GM19438 (cell line): ENCODE measurements around the gene NUDT19.
"Not testable (repeated sequence)": the region's sequence is repeated elsewhere in the genome, so short reads cannot be mapped to it uniquely, and the experiment has no call there.

Experiments
- ATAC-seq: cut with Tn5 transposase; IDR thresholded peaks from one replicate; pipeline ENCODE4 v1.9.1; 2021; ENCODE audit warnings: low read depth; ENCODE audit not compliant: unreplicated experiment

NUDT19 gene

DNA sequence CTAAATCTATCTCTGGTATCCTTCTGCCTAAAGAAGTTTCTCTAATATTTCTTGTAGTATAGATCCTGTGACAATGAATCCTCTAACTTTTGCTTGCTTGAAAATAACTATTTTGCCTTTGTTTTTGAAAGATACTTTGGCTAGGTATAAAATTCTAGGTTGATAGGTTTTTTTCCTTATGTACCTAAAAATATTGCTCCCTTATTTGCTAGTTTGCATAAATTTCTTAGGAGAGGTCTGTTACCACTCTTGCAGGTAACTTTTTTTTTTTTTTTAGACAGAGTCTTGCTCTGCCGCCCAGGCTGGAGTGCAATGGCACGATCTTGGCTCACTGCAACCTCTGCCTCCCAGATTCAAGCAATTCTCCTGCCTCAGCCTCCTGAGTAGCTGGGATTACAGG lies 12.4 kb downstream of the NUDT19 start:
- ATAC-seq: not testable (repeated sequence)

DNA sequence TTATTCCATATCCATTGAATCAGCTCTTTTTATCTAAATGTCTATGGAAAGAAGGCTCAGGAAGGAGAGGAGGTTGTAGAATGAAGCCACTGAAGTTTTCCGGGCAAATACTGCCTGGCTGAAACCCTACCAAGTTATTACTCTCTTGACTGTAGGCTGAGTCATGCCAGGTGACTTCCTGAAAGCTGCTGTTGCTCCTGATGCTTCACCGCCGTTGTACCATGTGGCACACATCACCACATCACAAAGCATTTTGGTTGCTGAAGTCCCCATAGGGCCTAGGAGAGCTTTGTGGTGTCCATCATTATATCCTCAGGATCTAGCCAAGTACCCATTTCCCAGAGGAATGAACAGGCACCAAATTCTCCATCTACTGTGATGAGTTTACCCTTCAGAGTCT lies 16.8 kb downstream of the NUDT19 start:
- ATAC-seq: no peak

DNA sequence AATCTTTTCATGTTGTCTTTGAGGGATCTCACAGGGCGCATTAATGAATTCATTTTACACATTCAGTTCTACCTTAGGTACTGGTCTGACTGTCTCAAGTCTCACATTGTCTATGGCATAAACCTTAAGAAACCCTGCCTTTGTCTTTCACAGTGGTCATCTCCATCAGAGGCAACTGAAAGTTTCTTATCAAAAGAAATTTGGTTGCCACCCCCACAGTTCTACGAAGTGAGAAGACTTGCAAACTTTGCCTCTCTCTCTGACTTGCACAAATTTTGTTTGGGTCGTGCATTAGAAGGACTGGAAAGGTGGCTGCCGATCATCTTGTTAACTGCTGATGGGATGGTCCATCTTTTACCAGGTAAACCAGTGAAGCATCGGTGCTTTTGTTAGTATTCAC lies 17.4 kb downstream of the NUDT19 start:
- no peak for ATAC-seq

DNA sequence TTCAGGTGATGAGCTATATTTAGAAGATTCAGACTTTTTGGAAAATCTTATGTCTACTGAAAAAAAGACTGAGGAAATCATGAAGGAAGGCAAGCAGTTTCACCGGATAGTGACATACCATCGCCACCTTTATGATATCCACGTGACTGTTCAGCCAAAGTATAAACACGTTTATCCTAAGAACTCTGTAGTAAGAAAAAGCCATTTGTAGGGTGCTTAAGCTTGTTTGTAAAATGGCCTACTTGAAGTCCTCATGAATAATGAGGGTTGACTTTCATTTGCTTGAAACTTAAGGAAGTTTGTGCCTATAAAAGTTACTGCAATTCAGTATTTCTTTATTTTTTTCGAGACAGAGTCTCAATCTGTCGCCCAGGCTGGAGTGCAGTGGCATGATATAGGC lies 20.1 kb downstream of the NUDT19 start:
- ATAC-seq: no peak

DNA sequence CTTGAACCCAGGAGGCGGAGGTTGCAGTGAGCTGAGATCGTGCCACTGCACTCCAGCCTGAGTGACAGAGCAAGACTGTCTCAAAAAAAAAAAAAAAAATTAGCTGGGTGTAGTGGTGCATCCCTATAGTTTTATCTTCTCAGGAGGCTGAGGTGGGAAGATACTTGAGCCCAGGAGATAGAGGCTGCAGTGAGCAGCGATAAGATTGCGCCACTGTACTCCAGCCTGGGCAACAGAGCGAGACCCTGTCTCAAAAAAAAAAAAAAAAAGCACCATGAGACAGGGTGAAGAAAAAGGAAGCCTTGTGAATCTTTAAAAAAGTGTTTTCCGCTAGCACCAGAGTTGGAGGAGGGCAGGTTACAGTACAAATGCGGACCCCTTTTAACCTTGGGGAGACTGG lies 24.6 kb downstream of the NUDT19 start:
- ATAC-seq: not testable (repeated sequence)

DNA sequence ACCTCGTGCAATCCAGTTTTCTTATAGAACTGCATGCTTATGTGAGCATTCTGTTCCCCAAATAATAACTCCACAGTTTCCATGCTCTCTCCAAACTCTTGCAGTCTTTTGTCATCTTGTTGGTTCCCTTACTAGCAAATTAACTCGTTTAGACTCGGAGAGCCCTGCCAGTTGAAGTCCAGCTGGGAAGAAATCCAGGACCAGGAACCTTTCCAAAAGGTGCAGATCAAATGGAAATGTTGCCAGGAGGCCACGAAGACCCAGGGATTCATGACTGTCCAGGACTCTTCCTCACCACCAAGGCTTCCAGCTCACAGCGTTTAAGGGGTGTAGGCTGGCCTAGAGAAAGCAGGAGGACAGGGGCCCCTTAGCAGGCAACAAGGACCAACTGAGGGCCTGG lies 25.9 kb downstream of the NUDT19 start:
- ATAC-seq: no peak

DNA sequence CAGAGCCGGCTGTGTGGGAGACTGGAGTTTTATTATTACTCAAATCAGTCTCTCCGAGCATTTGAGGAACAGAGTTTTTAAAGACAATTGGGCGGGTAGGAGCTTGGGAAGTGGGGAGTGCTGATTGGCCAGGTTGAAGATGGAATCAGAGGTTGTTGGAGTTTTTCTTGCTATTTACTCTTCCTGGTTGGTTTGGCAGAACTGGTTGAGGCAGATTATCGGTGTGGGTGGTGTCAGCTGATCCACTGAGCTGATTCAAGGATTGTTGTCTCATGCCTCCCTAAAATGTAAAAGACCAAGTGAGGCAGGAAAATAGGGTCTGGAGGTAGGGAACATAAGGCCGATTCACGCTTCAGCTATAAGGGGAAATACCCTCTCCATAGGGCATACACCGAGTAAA lies 26.7 kb downstream of the NUDT19 start:
- ATAC-seq: no peak

DNA sequence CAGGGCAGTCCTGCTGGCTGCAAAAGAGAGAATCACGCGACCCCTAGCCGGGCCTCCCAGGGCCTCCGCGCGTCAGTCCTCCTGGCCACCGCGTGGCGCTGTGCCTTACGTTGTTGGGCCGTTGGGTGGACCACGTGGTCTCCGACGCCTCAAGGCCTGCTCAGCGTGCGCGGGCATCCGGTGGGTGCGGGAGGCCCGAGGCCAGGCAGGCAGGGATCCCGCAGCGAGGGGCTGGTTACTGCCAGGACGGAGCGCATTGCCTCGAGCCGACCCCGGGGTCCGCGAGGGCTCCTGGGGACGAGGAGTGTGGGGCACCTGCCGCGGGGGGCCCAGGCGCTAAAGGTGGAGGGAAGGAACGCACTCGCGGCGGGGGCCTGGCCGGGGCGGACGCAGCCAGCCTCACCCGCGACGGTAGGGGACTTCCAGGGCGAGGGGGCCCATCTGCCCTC lies 28.0 kb downstream of the NUDT19 start, which contains the start of gene TDRD12:
TDRD12 (plus strand) TSS at position 157 of the 449 bp plus-strand sequence. CDS start 306 bp downstream, outside the sequence.
- ATAC-seq: no peak

DNA sequence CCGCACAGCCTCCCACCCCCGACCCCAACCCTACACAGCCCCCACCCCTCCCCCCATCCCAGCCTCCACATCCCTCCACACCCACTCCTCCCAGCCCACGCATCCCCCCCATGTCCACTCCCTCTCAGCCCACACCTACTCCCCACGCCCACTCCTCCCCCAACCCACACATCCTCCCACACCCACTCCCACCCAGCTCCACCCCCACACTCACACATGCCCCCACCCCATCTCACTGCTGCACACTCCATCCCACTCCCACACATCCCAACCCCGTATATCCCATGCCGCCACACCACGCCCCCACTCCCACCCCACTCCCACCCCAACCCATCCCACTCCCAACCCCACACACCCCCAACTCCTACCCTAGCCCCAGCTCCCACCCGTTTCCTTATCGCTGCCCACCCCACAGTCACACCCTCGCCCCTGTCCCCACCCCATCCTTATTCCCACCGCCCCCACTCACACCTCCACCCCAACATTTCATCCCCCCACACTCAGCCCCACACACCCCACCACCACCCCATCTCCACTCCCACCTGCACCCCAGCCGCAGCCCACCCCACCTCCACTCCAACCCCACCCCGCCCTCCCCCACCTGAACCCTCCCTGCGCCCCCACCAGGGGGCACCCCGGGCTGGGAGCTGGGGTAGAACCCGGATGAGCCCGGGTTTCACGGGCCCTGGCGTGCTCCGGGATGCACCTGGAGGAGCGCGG lies 28.8 kb downstream of the NUDT19 start:
- ATAC-seq: no peak

DNA sequence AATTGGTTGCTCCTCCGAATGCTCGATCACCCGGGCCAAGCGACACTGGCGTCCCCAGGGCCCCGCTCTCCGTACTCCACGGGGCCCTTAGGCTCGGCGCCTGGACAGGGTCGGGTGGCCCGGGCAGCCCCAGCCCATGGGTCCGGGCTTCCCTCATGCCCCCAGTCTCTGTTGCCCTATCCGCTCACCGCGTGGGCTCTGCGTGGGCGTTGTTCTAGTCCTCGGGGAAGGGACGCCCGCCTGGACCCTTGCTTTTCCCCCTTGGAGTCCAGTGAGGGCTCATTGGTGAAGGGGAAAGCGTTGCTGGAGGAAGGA lies 29.3 kb downstream of the NUDT19 start:
- no peak for ATAC-seq

DNA sequence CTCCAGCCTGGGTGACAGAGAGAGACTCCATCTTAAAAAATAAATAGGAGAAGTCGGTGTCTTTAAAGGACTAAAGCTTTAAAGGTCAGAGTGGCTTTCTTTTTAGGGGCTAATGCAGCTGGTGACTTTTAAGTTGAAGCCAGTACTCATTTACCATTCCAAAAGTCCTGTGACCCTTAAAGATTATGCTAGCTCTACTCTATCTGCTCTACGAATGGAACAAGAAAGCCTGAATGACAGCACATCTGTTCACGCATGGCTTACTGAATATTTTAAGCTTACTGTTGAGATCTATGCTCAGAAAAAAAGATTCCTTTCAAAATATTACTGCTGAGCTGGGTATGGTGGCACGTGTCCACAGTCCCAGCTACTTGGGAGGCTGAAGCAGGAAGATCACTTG lies 44.3 kb downstream of the NUDT19 start:
- ATAC-seq: no peak

DNA sequence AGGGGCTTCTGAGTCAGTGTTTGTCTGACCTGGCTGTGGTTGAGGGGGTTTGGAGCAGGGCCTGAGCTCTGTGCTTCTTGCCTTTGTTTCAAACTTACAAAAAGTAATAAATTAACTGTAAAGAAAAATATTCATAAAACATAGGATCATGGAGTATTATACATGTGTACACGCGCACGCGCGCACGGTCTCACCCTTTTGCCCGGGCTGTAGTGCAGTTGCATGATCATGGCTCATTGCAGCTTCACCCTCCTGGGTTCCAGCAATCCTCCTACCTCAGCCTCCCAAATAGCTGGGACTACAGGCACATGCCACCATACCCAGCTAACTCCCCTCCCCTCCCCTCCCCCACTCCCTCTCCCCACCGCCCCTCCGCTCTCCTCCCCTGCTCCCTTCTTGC lies 51.4 kb downstream of the NUDT19 start:
- no peak for ATAC-seq

DNA sequence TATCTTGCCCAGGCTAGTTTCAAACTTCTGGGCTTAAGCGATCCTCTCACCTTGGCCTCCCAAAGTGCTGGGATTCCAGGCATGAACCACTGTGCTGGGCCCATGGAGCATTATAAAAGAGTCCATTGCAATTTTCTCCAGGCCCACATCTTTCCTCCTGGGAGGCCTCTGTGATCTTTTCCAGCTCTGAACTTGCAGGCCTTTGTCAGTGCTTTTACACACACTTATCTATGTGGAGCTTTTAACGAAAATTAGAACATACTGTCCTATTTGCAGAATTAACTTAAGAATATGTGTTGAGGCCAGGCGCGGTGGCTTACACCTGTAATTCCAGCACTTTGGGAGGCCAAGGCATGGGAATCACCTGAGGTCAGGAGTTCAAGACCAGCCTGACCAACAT lies 51.8 kb downstream of the NUDT19 start:
- ATAC-seq: no peak

DNA sequence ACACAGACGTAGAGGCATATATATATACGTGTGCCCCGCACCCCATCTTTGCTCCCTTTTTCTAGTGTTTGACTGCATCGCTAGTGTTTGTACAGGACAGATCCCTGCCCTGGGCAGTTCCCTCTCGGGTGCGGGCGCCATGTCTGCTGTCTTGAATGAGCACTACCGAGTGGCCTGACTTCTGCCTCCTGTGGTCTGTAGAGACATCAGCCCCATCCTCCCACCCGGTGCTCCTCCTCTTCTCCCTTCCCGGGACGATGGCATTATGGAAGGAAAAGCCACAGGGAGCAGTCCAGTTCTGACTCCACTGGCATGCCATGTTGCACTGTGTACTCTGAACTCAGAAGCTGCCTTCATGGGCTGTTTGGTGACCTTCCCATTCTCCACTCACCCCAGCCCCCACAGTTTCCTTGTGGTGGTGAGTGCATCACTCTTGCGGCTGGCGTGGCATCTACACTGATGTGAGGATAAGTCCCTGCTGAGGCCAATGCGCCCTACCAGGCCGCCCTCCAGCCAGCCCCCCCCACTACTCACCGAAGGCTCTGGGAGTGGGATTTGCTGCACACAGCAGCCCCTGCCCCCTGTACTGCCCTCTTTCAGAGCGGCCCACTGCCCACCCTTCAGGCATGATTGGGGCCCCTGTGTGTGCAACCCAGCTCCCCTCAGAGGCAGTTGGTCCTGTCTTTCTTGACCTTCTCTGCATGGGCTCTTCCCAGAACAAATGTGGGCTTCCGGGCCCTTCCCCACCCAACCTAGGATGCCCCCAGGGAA lies 53.1 kb downstream of the NUDT19 start:
- ATAC-seq: no peak

DNA sequence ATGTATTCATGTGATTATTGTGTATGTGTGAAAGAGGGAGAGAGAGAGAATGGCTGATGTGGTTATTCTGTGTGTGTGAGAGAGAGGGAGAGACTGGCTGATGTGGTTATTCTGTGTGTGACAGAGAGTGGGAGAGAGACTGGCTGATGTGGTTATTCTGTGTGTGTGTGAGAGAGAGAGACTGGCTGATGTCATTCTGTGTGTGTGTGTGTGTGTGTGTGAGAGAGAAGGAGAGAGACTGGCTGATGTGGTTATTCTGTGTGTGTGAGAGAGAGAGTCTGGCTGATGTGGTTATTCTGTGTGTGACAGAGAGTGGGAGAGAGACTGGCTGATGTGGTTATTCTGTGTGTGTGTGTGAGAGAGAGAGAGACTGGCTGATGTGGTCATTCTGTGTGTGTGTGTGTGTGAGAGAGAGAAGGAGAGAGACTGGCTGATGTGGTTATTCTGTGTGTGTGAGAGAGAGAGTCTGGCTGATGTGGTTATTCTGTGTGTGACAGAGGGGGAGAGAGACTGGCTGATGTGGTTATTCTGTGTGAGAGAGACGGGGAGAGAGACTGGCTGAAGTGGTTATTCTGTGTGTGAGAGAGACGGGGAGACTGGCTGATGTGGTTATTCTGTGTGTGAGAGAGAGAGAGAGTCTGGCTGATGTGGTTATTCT lies 54.1 kb downstream of the NUDT19 start:
- not testable (repeated sequence) for ATAC-seq

DNA sequence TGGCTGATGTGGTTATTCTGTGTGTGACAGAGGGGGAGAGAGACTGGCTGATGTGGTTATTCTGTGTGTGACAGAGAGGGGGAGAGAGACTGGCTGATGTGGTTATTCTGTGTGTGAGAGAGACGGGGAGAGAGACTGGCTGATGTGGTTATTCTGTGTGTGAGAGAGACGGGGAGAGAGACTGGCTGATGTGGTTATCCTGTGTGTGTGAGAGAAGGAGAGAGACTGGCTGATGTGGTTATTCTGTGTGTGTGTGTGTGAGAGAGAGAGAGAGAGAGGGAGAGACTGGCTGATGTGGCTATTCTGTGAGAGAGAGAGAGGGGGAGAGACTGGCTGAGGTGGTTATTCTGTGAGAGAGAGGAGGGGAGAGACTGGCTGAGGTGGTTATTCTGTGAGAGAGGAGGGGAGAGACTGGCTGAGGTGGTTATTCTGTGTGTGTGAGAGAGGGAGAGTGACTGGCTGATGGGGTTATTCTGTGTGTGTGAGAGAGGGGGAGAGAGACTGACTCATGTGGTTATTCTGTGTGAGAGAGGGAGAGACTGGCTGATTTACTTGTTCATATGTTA lies 55.1 kb downstream of the NUDT19 start:
- ATAC-seq: not testable (repeated sequence)

DNA sequence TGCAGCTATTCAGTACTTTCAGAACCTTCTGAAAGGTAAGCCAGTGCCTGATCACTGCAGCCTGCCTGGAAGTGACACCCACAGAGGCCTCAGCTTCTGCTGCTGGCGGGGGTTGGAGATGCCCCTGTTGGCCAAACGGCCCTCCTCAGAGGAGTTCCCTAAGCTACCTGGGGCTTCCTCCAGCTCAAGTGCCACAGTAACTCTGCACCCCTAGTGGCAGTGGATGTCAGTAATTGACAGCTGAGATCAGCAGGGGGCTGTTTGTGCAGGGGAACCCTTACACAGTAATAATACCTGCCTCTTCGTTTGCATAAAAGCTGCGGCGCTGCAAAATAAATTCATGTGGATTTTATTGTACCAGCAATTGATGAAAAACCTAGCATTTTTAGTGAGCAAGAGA lies 56.9 kb downstream of the NUDT19 start:
- ATAC-seq: no peak

DNA sequence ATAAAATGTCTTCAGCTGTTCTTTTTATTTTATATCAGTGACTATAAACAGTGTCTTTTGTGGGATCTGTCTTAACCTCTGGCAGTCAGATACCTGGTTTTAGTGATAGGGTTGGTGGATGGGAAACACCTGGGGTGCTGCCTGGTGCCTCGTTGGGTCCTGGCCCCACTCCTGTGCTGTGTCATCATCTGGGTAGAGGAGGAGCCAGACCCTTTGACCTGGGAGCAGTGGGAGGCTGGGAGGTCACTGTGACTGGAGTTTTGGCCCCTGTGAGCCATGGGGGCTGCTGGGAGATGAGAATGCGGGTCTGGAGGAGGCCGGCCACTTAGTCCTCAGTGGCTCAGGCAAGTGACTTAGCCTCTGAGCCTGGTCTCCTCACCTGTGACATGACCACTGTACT lies 57.3 kb downstream of the NUDT19 start:
- ATAC-seq: no peak

DNA sequence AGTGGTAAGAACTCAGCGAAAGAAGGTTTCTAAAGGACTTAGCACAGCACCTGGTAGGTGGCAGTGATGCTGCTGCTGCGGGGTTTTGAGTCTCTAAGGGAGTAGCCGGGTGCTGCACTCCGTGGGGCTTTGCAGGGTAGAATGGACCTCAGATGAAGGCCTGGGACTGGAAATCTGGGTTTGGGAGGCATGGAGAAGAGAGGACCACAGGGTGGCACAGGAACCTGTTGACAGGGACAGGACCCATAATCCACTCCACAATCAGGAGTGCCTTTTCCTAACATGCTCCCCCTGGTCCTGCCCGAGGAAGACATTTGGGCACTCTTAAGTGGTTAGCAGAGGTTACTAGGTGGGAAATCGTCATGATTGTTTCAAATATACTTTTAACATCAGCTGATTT lies 57.7 kb downstream of the NUDT19 start:
- no peak for ATAC-seq

DNA sequence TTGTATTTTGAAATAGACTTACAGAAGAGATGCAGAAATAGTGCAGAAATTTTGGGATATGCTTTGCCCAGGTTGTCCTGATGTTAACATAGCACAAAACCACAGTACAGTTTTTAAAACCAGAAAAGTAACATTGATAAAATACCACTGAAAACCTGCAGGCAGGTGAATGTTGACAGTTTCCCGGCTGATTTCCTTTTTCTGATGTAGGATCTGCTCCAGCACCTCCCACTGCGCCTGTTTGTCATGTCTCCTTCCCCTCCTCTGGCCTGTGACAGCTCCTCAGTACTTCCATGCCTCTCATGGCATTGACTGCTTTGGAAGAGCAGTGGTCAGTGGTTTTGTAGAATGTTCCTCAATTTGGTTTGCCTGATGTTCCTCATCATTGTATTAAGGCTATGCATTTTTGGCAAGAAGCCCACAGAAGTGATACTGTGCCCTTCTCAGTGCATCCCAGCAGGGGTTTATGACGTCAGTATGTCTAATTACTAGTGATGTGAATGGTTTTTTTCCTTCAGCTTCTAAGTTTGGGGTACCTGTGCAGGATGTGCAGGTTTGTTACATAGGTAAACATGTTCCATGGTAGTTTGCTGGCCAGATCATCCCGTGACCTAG lies 58.9 kb downstream of the NUDT19 start:
- ATAC-seq: no peak

DNA sequence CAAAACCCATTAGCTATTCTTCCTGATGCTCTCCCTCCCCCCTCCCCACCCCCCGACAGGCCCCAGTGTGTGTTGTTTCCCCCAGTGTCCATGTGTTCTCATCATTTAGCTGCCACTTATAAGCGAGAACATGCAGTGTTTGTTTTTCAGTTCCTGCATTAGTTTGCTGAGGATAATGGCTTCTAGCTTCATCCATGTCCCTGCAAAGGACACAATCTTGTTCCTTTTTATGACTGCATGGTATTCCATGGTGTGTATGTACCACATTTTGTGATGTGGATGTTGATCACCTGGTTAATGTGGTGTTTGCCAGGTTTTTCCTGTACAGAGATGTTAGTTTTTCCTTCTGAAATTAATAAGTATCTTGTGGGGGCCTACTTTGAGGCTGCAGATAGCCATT lies 59.4 kb downstream of the NUDT19 start:
- ATAC-seq: no peak
